SU-DHL-6 (cell line): ENCODE measurements around the gene TRIM59.

Experiments used
- EZH2phosphoT487 ChIP-seq: fragments of 200-600 bp; sonication (generic), shearing (Covaris generic); conservative IDR thresholded peaks from 2 replicates; pipeline ENCODE4 v1.6.1; 2018; ENCODE audit warnings: mild to moderate bottlenecking, antibody characterized with exemption, low read length, moderate library complexity, mixed read lengths
- TF ChIP-seq, protein P1 (sequence below): fragments of 200-600 bp; sonication (generic); IDR thresholded peaks from one replicate; pipeline ENCODE4 v1.5.1; 2017; ENCODE audit warnings: antibody characterized with exemption, mild to moderate bottlenecking, low read length, moderate library complexity; ENCODE audit not compliant: insufficient read depth, poor library complexity, severe bottlenecking

- TF ChIP-seq, protein P1, sequence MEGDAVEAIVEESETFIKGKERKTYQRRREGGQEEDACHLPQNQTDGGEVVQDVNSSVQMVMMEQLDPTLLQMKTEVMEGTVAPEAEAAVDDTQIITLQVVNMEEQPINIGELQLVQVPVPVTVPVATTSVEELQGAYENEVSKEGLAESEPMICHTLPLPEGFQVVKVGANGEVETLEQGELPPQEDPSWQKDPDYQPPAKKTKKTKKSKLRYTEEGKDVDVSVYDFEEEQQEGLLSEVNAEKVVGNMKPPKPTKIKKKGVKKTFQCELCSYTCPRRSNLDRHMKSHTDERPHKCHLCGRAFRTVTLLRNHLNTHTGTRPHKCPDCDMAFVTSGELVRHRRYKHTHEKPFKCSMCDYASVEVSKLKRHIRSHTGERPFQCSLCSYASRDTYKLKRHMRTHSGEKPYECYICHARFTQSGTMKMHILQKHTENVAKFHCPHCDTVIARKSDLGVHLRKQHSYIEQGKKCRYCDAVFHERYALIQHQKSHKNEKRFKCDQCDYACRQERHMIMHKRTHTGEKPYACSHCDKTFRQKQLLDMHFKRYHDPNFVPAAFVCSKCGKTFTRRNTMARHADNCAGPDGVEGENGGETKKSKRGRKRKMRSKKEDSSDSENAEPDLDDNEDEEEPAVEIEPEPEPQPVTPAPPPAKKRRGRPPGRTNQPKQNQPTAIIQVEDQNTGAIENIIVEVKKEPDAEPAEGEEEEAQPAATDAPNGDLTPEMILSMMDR = no peak
- TF ChIP-seq EZH2phosphoT487 = no peak
These were observed 29.8 kb upstream of the TRIM59 start for GRCh38 chr3:160479376-160479775.
